K562 (cell line): ENCODE data around the gene BRICD5. TPM values are rescaled to one million over a fixed set of nuclear protein-coding genes. Genes with fewer than 3 reads are reported as not detected.

Experiments
- ARID4B ChIP-seq: sonication (generic); formaldehyde crosslinking; IDR thresholded peaks from 2 replicates; pipeline ENCODE4 v1.8.0; 2022; ENCODE audit warnings: mild to moderate bottlenecking, missing genetic modification reagents
- CGGBP1 ChIP-seq: fragments of 250-450 bp; sonication (Bioruptor Pico); IDR thresholded peaks from 2 replicates; pipeline ENCODE4 v1.9.0; 2021; ENCODE audit warnings: mild to moderate bottlenecking
- ILF3 ChIP-seq: fragments of 450-650 bp; IDR thresholded peaks from 2 replicates; pipeline ENCODE4 v1.6.1; 2018; ENCODE audit warnings: antibody characterized with exemption, mild to moderate bottlenecking, moderate library complexity, borderline replicate concordance
- LCOR ChIP-seq: sonication (generic); formaldehyde crosslinking; IDR thresholded peaks from 2 replicates; pipeline ENCODE4 v1.8.0; 2022; ENCODE audit warnings: mild to moderate bottlenecking, missing genetic modification reagents
- RNF219 ChIP-seq: fragments of 250-450 bp; sonication (Bioruptor Pico); IDR thresholded peaks from 2 replicates; pipeline ENCODE4 v1.5.0; 2022; ENCODE audit warnings: mild to moderate bottlenecking
- SMARCA4 ChIP-seq: fragments of 450-650 bp; IDR thresholded peaks from 2 replicates; pipeline ENCODE4 v1.6.1; 2016
- SMC3 ChIP-seq: conservative IDR thresholded peaks from 2 replicates; pipeline ENCODE4 v1.6.1; 2011; ENCODE audit warnings: low read depth, low read length, improper control_type of control experiment; ENCODE audit not compliant: insufficient read depth
- SRF ChIP-seq, 2 experiments: fragments of 250-450, 450-650 bp in 1 of 2; sonication (Bioruptor Pico) in 1 of 2; sonication (generic) in 1 of 2; formaldehyde crosslinking; IDR thresholded peaks; 2 replicates each; pipeline versions ENCODE4 v1.5.0 to v1.5.1; 2020 to 2022; ENCODE audit warnings: mild to moderate bottlenecking in 1 of 2, missing genetic modification reagents in 1 of 2
- TEAD4 ChIP-seq, 2 experiments: sonication (generic) in 1 of 2; formaldehyde crosslinking in 1 of 2; IDR thresholded peaks; 2 replicates each; pipeline versions ENCODE4 v1.6.1 to v1.8.0; 2012 to 2022; ENCODE audit warnings: borderline replicate concordance in 1 of 2, inconsistent platforms in 1 of 2, low read length in 1 of 2, mild to moderate bottlenecking in 1 of 2, missing genetic modification reagents in 1 of 2
- TRIM24 ChIP-seq, 2 experiments: fragments of 450-650 bp; IDR thresholded peaks; 2 replicates each; pipeline ENCODE4 v1.6.1; 2016
- TRIM28 ChIP-seq: fragments of 450-650 bp; IDR thresholded peaks from 2 replicates; pipeline ENCODE4 v1.6.1; 2017
- YY1 ChIP-seq, 3 experiments: IDR thresholded peaks; 2 replicates each; pipeline ENCODE4 v1.6.1; 2011; ENCODE audit warnings: low read length in 2 of 3, mild to moderate bottlenecking in 2 of 3, moderate library complexity in 2 of 3, borderline replicate concordance in 1 of 3, control low read depth in 1 of 3, low read depth in 1 of 3; ENCODE audit not compliant: insufficient read depth in 3 of 3, insufficient replicate concordance in 2 of 3, control insufficient read depth in 1 of 3, insufficient read length in 1 of 3; ENCODE audit errors: extremely low read depth in 1 of 3
- ZNF143 ChIP-seq: sonication (generic); formaldehyde crosslinking; IDR thresholded peaks from 2 replicates; pipeline ENCODE4 v1.9.0; 2022; ENCODE audit warnings: mild to moderate bottlenecking, missing genetic modification reagents
- ZNF23 ChIP-seq: fragments of 250-450 bp; sonication (Bioruptor Pico); IDR thresholded peaks from 2 replicates; pipeline ENCODE4 v1.4.0; 2020; ENCODE audit warnings: mild to moderate bottlenecking
- ZNF699 ChIP-seq: fragments of 250-450 bp; sonication (Bioruptor Pico); IDR thresholded peaks from 2 replicates; pipeline ENCODE4 v1.8.0; 2021; ENCODE audit warnings: mild to moderate bottlenecking, moderate library complexity; ENCODE audit not compliant: insufficient replicate concordance
- polyA plus RNA-seq, 8 experiments: library from polyadenylated mRNA; depleted of rRNA in 4 of 8; stranded (reverse) in 5 of 8; unstranded in 3 of 8; fragments of >200 nt; fragmentation: Nextera tagmentation in 2 of 8; fragmentation: Illumina TruSeq in 1 of 8; extraction: Ambion mirVana in 2 of 8; extraction: Trizol in 1 of 8; gene quantifications; 2 replicates each; pipeline versions ENCODE4 v1.2.1 to v1.2.3, GENCODE V29; 2011 to 2014; ENCODE audit warnings: inconsistent platforms in 1 of 8, missing spikeins in 1 of 8
- total RNA-seq, 7 experiments: library from RNA; depleted of rRNA in 6 of 7; stranded (reverse); fragments of >200 nt in 6 of 7; fragmentation: Illumina TruSeq in 2 of 7; extraction: Trizol in 2 of 7; gene quantifications; 2 replicates each; pipeline versions ENCODE4 v1.2.1 to v1.2.3, GENCODE V29; 2011 to 2021; ENCODE audit warnings: low replicate concordance in 1 of 7

The BRICD5 gene
- total and polyA plus RNA-seq, 9 of the 15 experiments (the other 6 are each of a cell fraction or from before 2014, with no cell fraction given), result 0.24 to 15.1 (median 2.4) TPM; not detected in 1

- TF ChIP-seq ILF3, result no peak
- TF ChIP-seq SRF (CRISPR knock-in tag; IDR thresholded peaks at IDR 0.05), result peak in 1 of 2 experiments; percentile 94; a peak in 2 of 4 replicates
- TF ChIP-seq SMC3, result no peak
- no peak for TF ChIP-seq ZNF699 (CRISPR knock-in tag)
- TF ChIP-seq RNF219 (CRISPR knock-in tag), result no peak
- TF ChIP-seq ZNF143 (CRISPR knock-in tag), result no peak
- peak; percentile 46 to 93 (median 87) for TF ChIP-seq YY1 (IDR thresholded peaks at IDR 0.05; ENCODE audit: borderline replicate concordance in 1 of 3, control insufficient read depth in 1 of 3, extremely low read depth in 1 of 3, insufficient read depth in 3 of 3, insufficient read length in 1 of 3, insufficient replicate concordance in 2 of 3, low read depth in 1 of 3, low read length in 2 of 3)
- no peak for TF ChIP-seq TRIM28
- 0 out of 2 replicates have a peak, but pooled peaks have one; percentile 56 for TF ChIP-seq LCOR
- no peak for TF ChIP-seq CGGBP1 (CRISPR knock-in tag)
- TF ChIP-seq TEAD4 (IDR thresholded peaks at IDR 0.05; ENCODE audit: low read length), result no peak
- no peak for TF ChIP-seq TEAD4 (CRISPR knock-in tag; IDR thresholded peaks at IDR 0.05; ENCODE audit: borderline replicate concordance)
- TF ChIP-seq SMARCA4, result no peak
- TF ChIP-seq ARID4B (CRISPR knock-in tag), result peak; percentile 77
- TF ChIP-seq ZNF23 (CRISPR knock-in tag), result no peak
- TF ChIP-seq TRIM24 (IDR thresholded peaks at IDR 0.05), result no peak
These were observed 12.7 kb upstream of the BRICD5 start, which contains the start of gene E4F1 (continued) for GRCh38 chr16:2223221-2223941.
